Central memory CD4-positive, alpha-beta T cell (primary cell): Measurements from ENCODE around the gene ANAPC7.
"Not testable (repeated sequence)": the region's sequence is repeated elsewhere in the genome, so short reads cannot be mapped to it uniquely, and the experiment has no call there.

Experiments
- DNase-seq: peaks from one replicate; pipeline ENCODE4 v3.0.0; 2022
- total RNA-seq, 3 experiments: gene quantifications; one replicate each; lab custom pipeline; 2026; lab: John Stamatoyannopoulos, UW

The ANAPC7 gene
- 36.7 to 58.1 (median 45.7) reads per million in 3 experiments for total RNA-seq

DNA sequence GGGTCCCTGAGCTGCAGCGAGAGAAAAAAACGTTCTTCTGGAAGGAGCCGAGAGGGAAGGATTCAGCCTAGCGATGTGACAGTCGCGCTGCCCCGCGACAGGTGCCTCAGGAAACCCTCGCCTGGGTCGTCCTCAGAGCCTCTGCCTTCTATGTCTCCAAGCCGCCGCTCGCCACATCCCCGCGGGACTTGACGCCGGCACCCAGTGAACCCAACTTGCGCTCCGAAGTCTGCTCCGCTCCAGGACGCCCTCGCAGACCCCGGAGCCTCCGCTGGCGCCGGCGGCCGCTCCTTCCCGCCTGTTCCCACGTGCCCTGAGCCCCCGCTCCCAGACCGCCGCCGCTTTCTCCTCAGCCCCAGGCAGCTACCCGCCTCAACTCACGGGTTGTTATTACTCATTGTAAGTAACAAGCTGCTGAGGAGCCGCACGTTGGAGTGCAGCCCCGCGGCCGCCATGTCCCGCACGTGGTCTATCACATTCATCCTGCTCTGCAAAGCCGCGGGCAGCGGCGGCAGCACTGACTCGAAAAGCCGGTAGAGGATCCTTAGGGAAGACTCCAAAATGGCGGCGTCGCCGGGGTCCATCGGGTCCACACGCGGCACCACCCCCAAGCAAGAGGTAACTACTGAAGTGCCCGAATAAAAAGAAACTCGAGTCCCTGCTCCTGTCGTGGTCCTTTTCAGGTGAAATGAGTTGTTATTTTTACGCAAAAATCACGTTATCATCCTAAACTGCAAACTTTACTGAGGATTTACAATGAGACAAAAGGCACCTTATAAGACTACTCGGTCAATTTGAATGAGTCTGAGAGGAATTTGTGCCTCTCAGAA, at the start of gene ANAPC7:
Gene ANAPC7 (minus strand): TSS at position 563 of the 830 bp plus-strand sequence. CDS start 81 bp downstream, at position 482.
- DNase-seq, result peak; percentile 89

DNA sequence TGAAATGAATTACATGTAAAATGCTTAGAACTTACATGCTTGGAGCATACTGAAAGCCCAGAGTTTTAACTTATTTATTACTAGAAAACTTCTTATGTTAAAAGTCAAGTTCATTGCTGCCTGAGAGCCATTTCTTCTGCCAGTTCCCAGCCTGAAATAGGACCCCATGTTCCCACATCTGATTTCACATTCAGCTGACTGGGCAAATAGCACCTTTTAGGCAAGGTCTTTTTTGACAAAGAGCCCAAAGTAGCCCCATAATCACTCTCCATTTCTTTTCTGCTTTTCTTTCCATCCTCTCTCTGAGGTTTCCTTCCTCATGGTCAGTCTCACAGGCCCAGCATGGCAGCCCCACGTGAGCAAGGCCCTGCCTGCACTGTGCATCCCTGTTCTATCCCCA, 47.8 kb upstream of the ANAPC7 start:
- no peak for DNase-seq

DNA sequence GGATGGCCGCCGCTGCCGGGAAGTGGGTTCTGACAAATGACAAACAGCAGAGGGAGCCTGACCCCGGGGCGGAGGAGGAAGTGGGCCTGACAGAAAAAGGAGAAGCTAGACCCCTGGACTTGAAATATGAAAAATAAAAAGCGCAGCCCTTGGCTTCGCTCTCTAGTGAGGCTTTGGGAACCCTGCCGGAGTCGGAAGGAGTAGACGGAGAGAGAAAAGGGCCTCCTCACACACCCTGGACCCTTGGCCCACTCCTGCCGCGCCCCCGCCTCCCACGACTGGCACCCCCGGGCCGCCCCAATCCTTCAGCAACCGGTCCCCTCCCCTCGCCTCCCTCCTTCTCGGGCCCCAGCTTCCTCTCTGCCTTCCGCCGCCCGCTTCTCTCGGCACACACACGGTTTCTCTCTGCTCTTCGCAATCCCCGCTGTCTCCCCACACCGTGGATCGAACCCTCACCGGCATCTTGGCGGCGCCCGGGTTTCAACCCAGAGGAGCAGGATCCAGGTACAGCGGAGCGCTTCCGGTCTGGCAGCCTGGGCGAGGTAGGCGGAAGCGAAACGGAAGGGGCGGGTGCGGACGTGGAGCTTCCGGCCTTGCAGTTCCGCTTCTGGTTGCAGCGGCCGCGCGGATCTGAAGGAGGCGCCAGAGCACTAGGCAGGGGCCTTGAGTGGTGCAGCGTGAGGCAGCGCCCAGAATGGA, 46.4 kb upstream of the ANAPC7 start, which contains the start of gene ARPC3:
Gene ARPC3 (minus strand): TSS at position 539 of the 699 bp plus-strand sequence. CDS start 77 bp downstream, at position 462.
- DNase-seq, result peak; percentile 93

DNA sequence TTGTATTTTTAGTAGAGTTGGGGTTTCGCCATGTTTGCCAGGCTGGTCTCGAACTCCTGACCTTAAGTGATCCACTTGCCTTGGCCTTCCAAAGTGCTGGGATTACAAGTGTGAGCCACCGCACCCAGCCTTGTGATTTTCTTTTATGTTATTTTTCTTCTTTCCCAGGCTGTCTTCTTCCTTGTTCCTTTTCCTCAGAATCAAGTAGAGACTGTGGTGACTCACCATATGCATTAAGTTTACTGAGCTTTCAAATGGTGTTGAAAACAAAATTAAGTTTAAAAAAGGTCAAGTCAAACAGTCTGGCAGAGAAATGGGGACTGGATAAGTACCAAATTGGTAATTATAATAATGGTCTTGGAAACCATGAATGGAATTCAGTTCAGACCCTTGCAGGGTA, 40.9 kb upstream of the ANAPC7 start:
- no peak for DNase-seq

DNA sequence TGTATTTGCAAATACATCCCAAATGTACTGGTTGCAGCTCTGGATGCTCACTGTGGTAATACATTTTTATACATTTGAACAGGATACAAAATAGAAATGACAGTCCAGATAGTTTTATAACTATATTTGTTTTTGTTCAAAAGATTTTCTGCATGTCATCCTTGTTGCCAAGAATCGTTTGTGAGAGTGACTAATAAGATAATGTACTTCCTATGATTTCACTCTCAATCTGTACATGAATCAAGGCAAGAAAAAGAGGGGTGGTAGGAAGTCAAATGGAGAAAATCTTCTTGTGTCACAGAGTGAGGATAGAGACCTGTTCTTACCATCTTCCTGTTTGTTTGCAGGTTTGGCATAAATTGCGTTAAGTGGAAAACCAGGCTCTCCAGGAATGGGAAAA, 32.7 kb upstream of the ANAPC7 start:
- no peak for DNase-seq

GRCh38 chr12:110431957-110432587, 28.6 kb upstream of the ANAPC7 start:
- DNase-seq, result no peak

GRCh38 chr12:110429676-110430075, 26.2 kb upstream of the ANAPC7 start:
- not testable (repeated sequence) for DNase-seq

GRCh38 chr12:110426406-110426805, 22.9 kb upstream of the ANAPC7 start:
- DNase-seq, result no peak

- no peak for DNase-seq
Measured at GRCh38 chr12:110424237-110424636, 20.7 kb upstream of the ANAPC7 start.

GRCh38 chr12:110421701-110422100, 18.2 kb upstream of the ANAPC7 start:
- no peak for DNase-seq

GRCh38 chr12:110421159-110421661, 17.7 kb upstream of the ANAPC7 start:
- DNase-seq, result no peak

- DNase-seq, result not testable (repeated sequence)
Measured at GRCh38 chr12:110420644-110421043, 17.1 kb upstream of the ANAPC7 start.

DNA sequence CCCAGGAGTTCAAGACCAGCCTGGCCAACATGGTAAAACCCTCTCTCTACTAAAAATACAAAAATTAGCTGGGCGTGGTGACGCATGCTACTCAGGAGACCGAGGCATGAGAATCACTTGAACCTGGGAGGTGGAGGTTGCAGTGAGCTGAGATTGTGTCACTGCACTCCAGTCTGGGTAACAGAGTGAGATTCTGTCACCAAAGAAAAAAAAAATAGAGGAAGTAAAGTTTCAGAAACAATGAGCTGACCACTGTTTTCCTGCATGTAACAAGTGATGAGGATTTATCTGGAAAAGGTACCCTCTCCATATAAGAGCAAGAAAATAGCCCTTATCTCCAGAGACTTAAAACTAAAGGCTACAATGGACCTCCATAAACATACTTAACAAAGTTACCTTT, 13.6 kb upstream of the ANAPC7 start:
- DNase-seq, result not testable (repeated sequence)

DNA sequence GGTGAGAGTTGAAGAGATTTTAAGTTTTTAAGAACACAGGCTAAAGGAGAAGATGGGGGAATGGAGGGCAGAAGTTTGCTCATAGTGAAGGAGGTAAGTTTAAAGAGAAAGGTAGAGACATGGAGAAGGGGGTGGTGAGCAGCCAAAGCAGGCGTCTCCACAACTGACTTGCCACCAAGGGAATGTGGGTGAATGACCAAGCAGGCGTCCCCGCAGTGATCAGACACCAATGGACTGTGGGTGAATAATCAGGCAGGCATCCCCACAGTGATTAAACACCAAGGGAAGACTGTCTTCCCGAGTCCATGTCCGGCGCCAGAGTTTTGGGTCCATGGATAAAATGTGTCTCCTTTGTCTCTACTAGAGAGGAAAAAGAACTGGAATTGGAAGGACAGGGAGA, 6.6 kb upstream of the ANAPC7 start:
- not testable (repeated sequence) for DNase-seq

- not testable (repeated sequence) for DNase-seq
Measured at GRCh38 chr12:110405126-110405662, 1.7 kb upstream of the ANAPC7 start.

DNA sequence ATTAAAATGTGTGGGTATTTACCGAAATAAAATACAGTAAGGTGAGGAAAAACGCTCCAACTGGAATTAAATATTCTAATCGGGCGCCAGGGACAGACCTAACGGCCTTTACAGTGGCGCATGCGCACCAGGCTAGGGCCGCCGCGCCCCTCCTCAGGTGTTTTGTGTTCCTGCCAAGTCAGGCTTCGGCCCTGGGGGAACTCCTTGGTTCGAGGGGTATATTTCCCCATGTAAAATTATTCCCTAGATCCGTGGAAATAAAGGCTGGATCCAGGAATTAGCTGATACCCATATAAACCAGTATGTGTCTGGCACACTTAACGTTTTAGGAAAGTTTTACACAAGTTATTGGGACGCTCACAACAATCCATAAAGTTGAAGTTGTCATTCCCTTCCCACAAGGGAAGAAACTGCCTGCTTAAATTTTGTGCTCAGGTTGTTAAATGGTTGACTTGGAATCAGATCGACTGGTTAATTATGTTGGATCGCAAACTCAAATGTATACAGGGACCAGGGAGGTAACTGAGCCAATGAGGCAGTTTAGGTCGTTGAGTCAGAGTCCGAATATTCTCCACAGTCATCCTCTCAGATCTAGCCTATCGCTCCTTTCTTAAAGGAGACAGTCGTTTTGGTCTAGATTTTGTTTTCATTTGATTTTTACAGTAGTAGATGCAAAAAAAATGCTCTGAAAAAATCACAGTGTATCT, 621 bp upstream of the ANAPC7 start:
- peak; percentile 78 for DNase-seq

GRCh38 chr12:110382683-110383082, 20.8 kb downstream of the ANAPC7 start:
- no peak for DNase-seq

GRCh38 chr12:110379631-110380030, 23.9 kb downstream of the ANAPC7 start:
- no peak for DNase-seq

- no peak for DNase-seq
Measured at GRCh38 chr12:110379197-110379596, 24.3 kb downstream of the ANAPC7 start.

- DNase-seq, result not testable (repeated sequence)
Measured at GRCh38 chr12:110378131-110378790, 25.2 kb downstream of the ANAPC7 start.

- no peak for DNase-seq
Measured at GRCh38 chr12:110373962-110374611, 29.4 kb downstream of the ANAPC7 start.
